K562 (cell line): ENCODE data around the gene TEX35.

Experiments used
- POLR2B ChIP-seq: fragments of 450-650 bp; IDR thresholded peaks from 2 replicates; pipeline ENCODE4 v1.6.1; 2018; ENCODE audit warnings: low read depth; ENCODE audit not compliant: partially characterized antibody
- ZNF408 ChIP-seq: fragments of 250-450 bp; sonication (Bioruptor Pico); IDR thresholded peaks from 2 replicates; pipeline ENCODE4 v1.4.0; 2020; ENCODE audit warnings: low read depth, mild to moderate bottlenecking, moderate library complexity
- ZNF707 ChIP-seq: fragments of 250-450 bp; sonication (Bioruptor Pico); conservative IDR thresholded peaks from 2 replicates; pipeline ENCODE4 v1.8.0; 2022; ENCODE audit warnings: inconsistent platforms, mild to moderate bottlenecking, moderate library complexity
- TF ChIP-seq, protein P1 (sequence below), 3 experiments: fragments of 200-800 bp in 1 of 3; sonication (Bioruptor generic) in 1 of 3; sonication (generic) in 1 of 3; formaldehyde crosslinking in 1 of 3; IDR thresholded peaks; 2 replicates each; pipeline versions ENCODE4 v1.6.1 to v1.8.0; 2016 to 2022; ENCODE audit warnings: mild to moderate bottlenecking in 2 of 3, missing compliant biosample characterization in 2 of 3, missing genetic modification characterization in 2 of 3, missing genetic modification reagents in 1 of 3
- TF ChIP-seq, protein P2 (sequence below), 3 experiments: IDR thresholded peaks in 2 of 3; conservative IDR thresholded peaks in 1 of 3; 2 replicates each; pipeline ENCODE4 v1.5.1; 2011 to 2012; ENCODE audit warnings: low read length in 3 of 3, mild to moderate bottlenecking in 3 of 3, control low read depth in 2 of 3, improper control_type of control experiment in 1 of 3, inconsistent platforms in 1 of 3, low read depth in 1 of 3, mixed read lengths in 1 of 3, moderate library complexity in 1 of 3; ENCODE audit not compliant: insufficient read depth in 2 of 3

DNA sequence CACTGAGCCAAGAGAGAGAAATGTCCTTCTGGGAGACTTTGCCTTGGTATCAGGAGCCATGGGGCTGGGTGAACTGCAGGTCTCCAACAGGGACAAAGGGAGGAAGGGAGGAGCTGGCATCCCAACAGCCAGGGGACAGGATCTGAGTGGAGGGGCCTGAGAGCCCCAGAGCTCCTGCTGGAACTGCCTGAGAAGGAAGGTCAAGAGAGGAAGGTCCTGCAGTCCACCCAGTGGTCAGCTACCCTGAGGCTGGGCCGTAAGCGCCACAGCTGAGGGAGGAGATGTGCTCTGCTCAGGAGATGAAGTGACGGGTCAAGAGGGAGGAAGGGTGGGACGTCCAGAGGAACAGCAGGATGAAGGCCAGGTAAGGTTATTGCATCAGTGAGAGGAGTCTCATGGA, 8.6 kb upstream of the TEX35 start:
- no peak for TF ChIP-seq ZNF408 (CRISPR knock-in tag)
- TF ChIP-seq POLR2B, result no peak
- TF ChIP-seq, protein P1, sequence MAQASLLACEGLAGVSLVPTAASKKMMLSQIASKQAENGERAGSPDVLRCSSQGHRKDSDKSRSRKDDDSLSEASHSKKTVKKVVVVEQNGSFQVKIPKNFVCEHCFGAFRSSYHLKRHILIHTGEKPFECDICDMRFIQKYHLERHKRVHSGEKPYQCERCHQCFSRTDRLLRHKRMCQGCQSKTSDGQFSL (CRISPR knock-in tag; IDR thresholded peaks at IDR 0.05), result no peak
- TF ChIP-seq, protein P1 (tag; IDR thresholded peaks at IDR 0.05), result no peak
- TF ChIP-seq, protein P2, sequence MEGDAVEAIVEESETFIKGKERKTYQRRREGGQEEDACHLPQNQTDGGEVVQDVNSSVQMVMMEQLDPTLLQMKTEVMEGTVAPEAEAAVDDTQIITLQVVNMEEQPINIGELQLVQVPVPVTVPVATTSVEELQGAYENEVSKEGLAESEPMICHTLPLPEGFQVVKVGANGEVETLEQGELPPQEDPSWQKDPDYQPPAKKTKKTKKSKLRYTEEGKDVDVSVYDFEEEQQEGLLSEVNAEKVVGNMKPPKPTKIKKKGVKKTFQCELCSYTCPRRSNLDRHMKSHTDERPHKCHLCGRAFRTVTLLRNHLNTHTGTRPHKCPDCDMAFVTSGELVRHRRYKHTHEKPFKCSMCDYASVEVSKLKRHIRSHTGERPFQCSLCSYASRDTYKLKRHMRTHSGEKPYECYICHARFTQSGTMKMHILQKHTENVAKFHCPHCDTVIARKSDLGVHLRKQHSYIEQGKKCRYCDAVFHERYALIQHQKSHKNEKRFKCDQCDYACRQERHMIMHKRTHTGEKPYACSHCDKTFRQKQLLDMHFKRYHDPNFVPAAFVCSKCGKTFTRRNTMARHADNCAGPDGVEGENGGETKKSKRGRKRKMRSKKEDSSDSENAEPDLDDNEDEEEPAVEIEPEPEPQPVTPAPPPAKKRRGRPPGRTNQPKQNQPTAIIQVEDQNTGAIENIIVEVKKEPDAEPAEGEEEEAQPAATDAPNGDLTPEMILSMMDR (IDR thresholded peaks at IDR 0.05 in 2 of 3, conservative IDR thresholded peaks at IDR 0.05 in 1 of 3; ENCODE audit: insufficient read depth in 2 of 3, low read depth in 1 of 3, low read length in 3 of 3), result no peak
- no peak for TF ChIP-seq ZNF707 (CRISPR knock-in tag)
